A549 (cell line): Measurements from ENCODE around the gene NAPA.

Source experiments
- CTCF ChIP-seq: fragments of >200 bp; sonication (Bioruptor Twin); formaldehyde crosslinking; IDR thresholded peaks from 3 replicates; pipeline ENCODE4 v1.5.1; 2016
- E2F6 ChIP-seq: IDR thresholded peaks from 2 replicates; pipeline ENCODE4 v1.6.1; 2012; ENCODE audit warnings: low read depth, borderline replicate concordance
- POLR2A ChIP-seq: IDR thresholded peaks from 2 replicates; pipeline ENCODE4 v1.6.1; 2012; ENCODE audit warnings: mild to moderate bottlenecking, low read length
- SMC3 ChIP-seq: fragments of >200 bp; sonication (Bioruptor Twin); formaldehyde crosslinking; IDR thresholded peaks from 3 replicates; pipeline ENCODE4 v1.6.1; 2018; ENCODE audit warnings: inconsistent platforms
- ZFP36 ChIP-seq: fragments of 450-650 bp; IDR thresholded peaks from 2 replicates; pipeline ENCODE4 v1.6.1; 2014; ENCODE audit warnings: borderline replicate concordance; ENCODE audit not compliant: partially characterized antibody

GRCh38 chr19:47495478-47496372 lies 19.1 kb downstream of the NAPA start:
- TF ChIP-seq SMC3 (no peak), CTCF (no peak), ZFP36 (no peak), E2F6 (no peak), POLR2A (no peak)
